ENCODE data around the gene NR1D1.

The NR1D1 gene

DNA sequence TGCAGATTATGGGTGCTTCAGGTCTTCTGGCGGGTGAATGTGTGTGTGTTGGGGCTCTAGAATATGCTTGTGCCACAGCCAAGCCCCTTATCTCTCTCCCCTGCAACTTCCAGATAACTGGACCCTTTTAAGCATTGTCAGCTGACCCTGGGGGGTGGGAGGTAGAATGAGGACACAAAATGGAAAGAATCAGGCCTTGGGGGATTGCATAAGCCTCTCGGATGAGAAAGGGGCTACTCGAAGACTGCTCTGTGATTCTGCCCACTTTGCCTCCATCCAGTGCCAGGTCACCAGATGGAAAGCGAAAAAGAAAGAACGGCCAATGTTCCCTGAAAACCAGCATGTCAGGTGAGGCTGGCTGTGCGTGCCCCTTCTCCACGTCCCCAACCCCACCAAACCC is 23.8 kb downstream of the NR1D1 start (continued):
- TF ChIP-seq ZNF565 (CRISPR knock-in tag; conservative IDR thresholded peaks at IDR 0.05; ENCODE audit: low read depth) = no peak
- TF ChIP-seq SNAI2 (CRISPR knock-in tag; IDR thresholded peaks at IDR 0.05) = no peak
- TF ChIP-seq ISL1 (CRISPR knock-in tag; IDR thresholded peaks at IDR 0.05) = no peak
- TF ChIP-seq PATZ1 (CRISPR knock-in tag; IDR thresholded peaks at IDR 0.05; ENCODE audit: borderline replicate concordance) = no peak
- TF ChIP-seq TSHZ2 (CRISPR knock-in tag; IDR thresholded peaks at IDR 0.05) = no peak
- no peak for TF ChIP-seq CSDC2 (CRISPR knock-in tag; IDR thresholded peaks at IDR 0.05)
- no peak for TF ChIP-seq PPARA (CRISPR knock-in tag; IDR thresholded peaks at IDR 0.05; ENCODE audit: borderline replicate concordance)

- ATAC-seq = no peak
These were observed 24.4 kb downstream of the NR1D1 start for GRCh38 chr17:40075942-40076498.

GRCh38 chr17:40075201-40075941 is 25.0 kb downstream of the NR1D1 start:
- TF ChIP-seq ZNF8 (CRISPR knock-in tag; IDR thresholded peaks at IDR 0.05) (no peak), ZFP3 (CRISPR knock-in tag; IDR thresholded peaks at IDR 0.05) (0 out of 2 replicates have a peak, but pooled peaks have one; percentile 25)
- peak; percentile 63 for ATAC-seq

More at GRCh38 chr17:40075942-40076498, 24.4 kb downstream of the NR1D1 start:
- no peak for TF ChIP-seq ISL1 (CRISPR knock-in tag; IDR thresholded peaks at IDR 0.05)
- no peak for TF ChIP-seq BACH2 (CRISPR knock-in tag; IDR thresholded peaks at IDR 0.05; ENCODE audit: borderline replicate concordance)
- no peak for TF ChIP-seq ZNF565 (CRISPR knock-in tag; conservative IDR thresholded peaks at IDR 0.05; ENCODE audit: low read depth)
- no peak for TF ChIP-seq GLIS3 (CRISPR knock-in tag; IDR thresholded peaks at IDR 0.05)
- TF ChIP-seq RARB (CRISPR knock-in tag; IDR thresholded peaks at IDR 0.05) = no peak
- no peak for TF ChIP-seq ZFP3 (CRISPR knock-in tag; IDR thresholded peaks at IDR 0.05)
- TF ChIP-seq PPARA (CRISPR knock-in tag; IDR thresholded peaks at IDR 0.05; ENCODE audit: borderline replicate concordance) = no peak
- no peak for TF ChIP-seq CSDC2 (CRISPR knock-in tag; IDR thresholded peaks at IDR 0.05)
- no peak for TF ChIP-seq ZC3H10 (CRISPR knock-in tag; IDR thresholded peaks at IDR 0.05)
- no peak for TF ChIP-seq ZFP30 (CRISPR knock-in tag; IDR thresholded peaks at IDR 0.05)
- TF ChIP-seq TCF4 (CRISPR knock-in tag; IDR thresholded peaks at IDR 0.05; ENCODE audit: borderline replicate concordance) = no peak
- no peak for TF ChIP-seq ESRRG (CRISPR knock-in tag; IDR thresholded peaks at IDR 0.05)
- TF ChIP-seq PATZ1 (CRISPR knock-in tag; IDR thresholded peaks at IDR 0.05; ENCODE audit: borderline replicate concordance) = no peak

GRCh38 chr17:40074871-40075200 is 25.6 kb downstream of the NR1D1 start:
- no peak; the same call in 2 of the 3 replicates for ATAC-seq
- no peak for TF ChIP-seq OSR1 (CRISPR knock-in tag; IDR thresholded peaks at IDR 0.05)
- no peak for TF ChIP-seq GLIS3 (CRISPR knock-in tag; IDR thresholded peaks at IDR 0.05)
- no peak for TF ChIP-seq POU6F1 (CRISPR knock-in tag; IDR thresholded peaks at IDR 0.05; ENCODE audit: borderline replicate concordance, low read depth)
- no peak for TF ChIP-seq TCF4 (CRISPR knock-in tag; IDR thresholded peaks at IDR 0.05; ENCODE audit: borderline replicate concordance)
- TF ChIP-seq ZNF70 (CRISPR knock-in tag; IDR thresholded peaks at IDR 0.05) = no peak
- no peak for TF ChIP-seq ZC3H10 (CRISPR knock-in tag; IDR thresholded peaks at IDR 0.05)
- no peak for TF ChIP-seq CSRNP3 (CRISPR knock-in tag; IDR thresholded peaks at IDR 0.05)
- no peak for TF ChIP-seq PPARA (CRISPR knock-in tag; IDR thresholded peaks at IDR 0.05; ENCODE audit: borderline replicate concordance)
- TF ChIP-seq ARNTL (CRISPR knock-in tag; IDR thresholded peaks at IDR 0.05; ENCODE audit: borderline replicate concordance, low read depth) = no peak
- no peak for TF ChIP-seq TSHZ2 (CRISPR knock-in tag; IDR thresholded peaks at IDR 0.05)
- TF ChIP-seq TOX (CRISPR knock-in tag; IDR thresholded peaks at IDR 0.05; ENCODE audit: borderline replicate concordance) = no peak
- TF ChIP-seq CSDC2 (CRISPR knock-in tag; IDR thresholded peaks at IDR 0.05) = no peak
- TF ChIP-seq RARB (CRISPR knock-in tag; IDR thresholded peaks at IDR 0.05) = no peak
- no peak for TF ChIP-seq ZFP30 (CRISPR knock-in tag; IDR thresholded peaks at IDR 0.05)
